ENCODE results near the gene SPRYD4. TPM values are rescaled to one million over a fixed set of nuclear protein-coding genes. Genes with fewer than 3 reads are reported as not detected.

SPRYD4 gene
- total RNA-seq, 1 experiment from 2014 or later = 4.2 TPM

DNA sequence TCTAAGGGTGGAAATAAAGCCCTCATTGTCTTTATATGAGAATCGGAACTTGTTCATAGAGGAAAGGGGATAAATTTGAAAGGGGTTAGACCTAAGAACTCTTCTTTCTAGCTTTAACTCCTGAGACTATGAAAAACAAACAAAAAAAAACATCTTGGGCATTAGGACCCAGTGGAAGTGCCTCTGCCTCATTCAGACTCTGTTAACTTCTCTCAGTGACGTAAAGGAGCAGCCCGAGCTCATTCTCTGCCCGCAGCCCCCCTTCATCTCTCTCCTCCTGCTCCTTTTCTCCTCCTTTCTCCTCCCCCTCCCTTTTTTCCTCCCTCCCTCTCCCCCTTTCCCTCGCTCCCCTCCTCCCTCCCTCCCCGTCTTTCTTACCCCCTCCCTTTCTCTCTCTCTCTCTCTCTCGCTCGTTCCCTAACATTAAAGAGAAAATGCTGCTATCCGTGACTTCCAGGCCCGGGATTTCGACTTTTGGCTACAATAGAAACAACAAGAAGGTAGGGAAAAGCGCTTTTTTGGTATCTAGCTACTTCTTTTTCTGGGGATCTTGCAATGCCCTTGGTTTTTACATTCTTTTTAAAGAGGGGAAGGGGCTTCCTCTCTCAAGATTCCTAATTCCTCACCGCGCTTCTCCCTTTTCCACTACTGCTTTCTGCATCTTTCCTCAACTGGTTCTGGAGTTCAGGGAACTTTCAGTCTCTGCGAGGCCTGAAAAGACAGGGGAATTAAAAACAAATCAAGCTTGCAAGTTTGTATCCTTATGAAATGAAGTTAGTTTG, 53.4 kb downstream of the SPRYD4 start, which contains the start of gene RBMS2:
RBMS2 (plus strand) TSS at position 231 of the 782 bp plus-strand sequence; CDS start at position 435, 204 bp downstream.
- TF ChIP-seq, protein P1, sequence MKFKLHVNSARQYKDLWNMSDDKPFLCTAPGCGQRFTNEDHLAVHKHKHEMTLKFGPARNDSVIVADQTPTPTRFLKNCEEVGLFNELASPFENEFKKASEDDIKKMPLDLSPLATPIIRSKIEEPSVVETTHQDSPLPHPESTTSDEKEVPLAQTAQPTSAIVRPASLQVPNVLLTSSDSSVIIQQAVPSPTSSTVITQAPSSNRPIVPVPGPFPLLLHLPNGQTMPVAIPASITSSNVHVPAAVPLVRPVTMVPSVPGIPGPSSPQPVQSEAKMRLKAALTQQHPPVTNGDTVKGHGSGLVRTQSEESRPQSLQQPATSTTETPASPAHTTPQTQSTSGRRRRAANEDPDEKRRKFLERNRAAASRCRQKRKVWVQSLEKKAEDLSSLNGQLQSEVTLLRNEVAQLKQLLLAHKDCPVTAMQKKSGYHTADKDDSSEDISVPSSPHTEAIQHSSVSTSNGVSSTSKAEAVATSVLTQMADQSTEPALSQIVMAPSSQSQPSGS (CRISPR knock-in tag; IDR thresholded peaks at IDR 0.05; ENCODE audit: borderline replicate concordance, low read depth) = no peak
- TF ChIP-seq, protein P2, sequence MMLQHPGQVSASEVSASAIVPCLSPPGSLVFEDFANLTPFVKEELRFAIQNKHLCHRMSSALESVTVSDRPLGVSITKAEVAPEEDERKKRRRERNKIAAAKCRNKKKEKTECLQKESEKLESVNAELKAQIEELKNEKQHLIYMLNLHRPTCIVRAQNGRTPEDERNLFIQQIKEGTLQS (CRISPR knock-in tag; conservative IDR thresholded peaks at IDR 0.05) = no peak
- TF ChIP-seq ZNF671 (CRISPR knock-in tag; IDR thresholded peaks at IDR 0.05) (no peak), ZNF138 (CRISPR knock-in tag; conservative IDR thresholded peaks at IDR 0.05) (no peak), ESRRA (CRISPR knock-in tag; IDR thresholded peaks at IDR 0.05; ENCODE audit: borderline replicate concordance) (no peak), SMAD4 (CRISPR knock-in tag; IDR thresholded peaks at IDR 0.05) (no peak), ZNF219 (CRISPR knock-in tag; IDR thresholded peaks at IDR 0.05; ENCODE audit: borderline replicate concordance) (no peak), ZNF416 (CRISPR knock-in tag; IDR thresholded peaks at IDR 0.05) (no peak), ZNF317 (CRISPR knock-in tag; IDR thresholded peaks at IDR 0.05; ENCODE audit: borderline replicate concordance, low read depth) (no peak), JAZF1 (CRISPR knock-in tag; IDR thresholded peaks at IDR 0.05) (no peak), TEAD4 (CRISPR knock-in tag; IDR thresholded peaks at IDR 0.05) (no peak), GTF2I (CRISPR knock-in tag; conservative IDR thresholded peaks at IDR 0.05) (no peak)
- TF ChIP-seq, protein P3, sequence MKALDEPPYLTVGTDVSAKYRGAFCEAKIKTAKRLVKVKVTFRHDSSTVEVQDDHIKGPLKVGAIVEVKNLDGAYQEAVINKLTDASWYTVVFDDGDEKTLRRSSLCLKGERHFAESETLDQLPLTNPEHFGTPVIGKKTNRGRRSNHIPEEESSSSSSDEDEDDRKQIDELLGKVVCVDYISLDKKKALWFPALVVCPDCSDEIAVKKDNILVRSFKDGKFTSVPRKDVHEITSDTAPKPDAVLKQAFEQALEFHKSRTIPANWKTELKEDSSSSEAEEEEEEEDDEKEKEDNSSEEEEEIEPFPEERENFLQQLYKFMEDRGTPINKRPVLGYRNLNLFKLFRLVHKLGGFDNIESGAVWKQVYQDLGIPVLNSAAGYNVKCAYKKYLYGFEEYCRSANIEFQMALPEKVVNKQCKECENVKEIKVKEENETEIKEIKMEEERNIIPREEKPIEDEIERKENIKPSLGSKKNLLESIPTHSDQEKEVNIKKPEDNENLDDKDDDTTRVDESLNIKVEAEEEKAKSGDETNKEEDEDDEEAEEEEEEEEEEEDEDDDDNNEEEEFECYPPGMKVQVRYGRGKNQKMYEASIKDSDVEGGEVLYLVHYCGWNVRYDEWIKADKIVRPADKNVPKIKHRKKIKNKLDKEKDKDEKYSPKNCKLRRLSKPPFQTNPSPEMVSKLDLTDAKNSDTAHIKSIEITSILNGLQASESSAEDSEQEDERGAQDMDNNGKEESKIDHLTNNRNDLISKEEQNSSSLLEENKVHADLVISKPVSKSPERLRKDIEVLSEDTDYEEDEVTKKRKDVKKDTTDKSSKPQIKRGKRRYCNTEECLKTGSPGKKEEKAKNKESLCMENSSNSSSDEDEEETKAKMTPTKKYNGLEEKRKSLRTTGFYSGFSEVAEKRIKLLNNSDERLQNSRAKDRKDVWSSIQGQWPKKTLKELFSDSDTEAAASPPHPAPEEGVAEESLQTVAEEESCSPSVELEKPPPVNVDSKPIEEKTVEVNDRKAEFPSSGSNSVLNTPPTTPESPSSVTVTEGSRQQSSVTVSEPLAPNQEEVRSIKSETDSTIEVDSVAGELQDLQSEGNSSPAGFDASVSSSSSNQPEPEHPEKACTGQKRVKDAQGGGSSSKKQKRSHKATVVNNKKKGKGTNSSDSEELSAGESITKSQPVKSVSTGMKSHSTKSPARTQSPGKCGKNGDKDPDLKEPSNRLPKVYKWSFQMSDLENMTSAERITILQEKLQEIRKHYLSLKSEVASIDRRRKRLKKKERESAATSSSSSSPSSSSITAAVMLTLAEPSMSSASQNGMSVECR (CRISPR knock-in tag; IDR thresholded peaks at IDR 0.05; ENCODE audit: borderline replicate concordance) = no peak
- TF ChIP-seq, protein P4, sequence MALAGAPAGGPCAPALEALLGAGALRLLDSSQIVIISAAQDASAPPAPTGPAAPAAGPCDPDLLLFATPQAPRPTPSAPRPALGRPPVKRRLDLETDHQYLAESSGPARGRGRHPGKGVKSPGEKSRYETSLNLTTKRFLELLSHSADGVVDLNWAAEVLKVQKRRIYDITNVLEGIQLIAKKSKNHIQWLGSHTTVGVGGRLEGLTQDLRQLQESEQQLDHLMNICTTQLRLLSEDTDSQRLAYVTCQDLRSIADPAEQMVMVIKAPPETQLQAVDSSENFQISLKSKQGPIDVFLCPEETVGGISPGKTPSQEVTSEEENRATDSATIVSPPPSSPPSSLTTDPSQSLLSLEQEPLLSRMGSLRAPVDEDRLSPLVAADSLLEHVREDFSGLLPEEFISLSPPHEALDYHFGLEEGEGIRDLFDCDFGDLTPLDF (CRISPR knock-in tag; IDR thresholded peaks at IDR 0.05) = no peak
- TF ChIP-seq, protein P5, sequence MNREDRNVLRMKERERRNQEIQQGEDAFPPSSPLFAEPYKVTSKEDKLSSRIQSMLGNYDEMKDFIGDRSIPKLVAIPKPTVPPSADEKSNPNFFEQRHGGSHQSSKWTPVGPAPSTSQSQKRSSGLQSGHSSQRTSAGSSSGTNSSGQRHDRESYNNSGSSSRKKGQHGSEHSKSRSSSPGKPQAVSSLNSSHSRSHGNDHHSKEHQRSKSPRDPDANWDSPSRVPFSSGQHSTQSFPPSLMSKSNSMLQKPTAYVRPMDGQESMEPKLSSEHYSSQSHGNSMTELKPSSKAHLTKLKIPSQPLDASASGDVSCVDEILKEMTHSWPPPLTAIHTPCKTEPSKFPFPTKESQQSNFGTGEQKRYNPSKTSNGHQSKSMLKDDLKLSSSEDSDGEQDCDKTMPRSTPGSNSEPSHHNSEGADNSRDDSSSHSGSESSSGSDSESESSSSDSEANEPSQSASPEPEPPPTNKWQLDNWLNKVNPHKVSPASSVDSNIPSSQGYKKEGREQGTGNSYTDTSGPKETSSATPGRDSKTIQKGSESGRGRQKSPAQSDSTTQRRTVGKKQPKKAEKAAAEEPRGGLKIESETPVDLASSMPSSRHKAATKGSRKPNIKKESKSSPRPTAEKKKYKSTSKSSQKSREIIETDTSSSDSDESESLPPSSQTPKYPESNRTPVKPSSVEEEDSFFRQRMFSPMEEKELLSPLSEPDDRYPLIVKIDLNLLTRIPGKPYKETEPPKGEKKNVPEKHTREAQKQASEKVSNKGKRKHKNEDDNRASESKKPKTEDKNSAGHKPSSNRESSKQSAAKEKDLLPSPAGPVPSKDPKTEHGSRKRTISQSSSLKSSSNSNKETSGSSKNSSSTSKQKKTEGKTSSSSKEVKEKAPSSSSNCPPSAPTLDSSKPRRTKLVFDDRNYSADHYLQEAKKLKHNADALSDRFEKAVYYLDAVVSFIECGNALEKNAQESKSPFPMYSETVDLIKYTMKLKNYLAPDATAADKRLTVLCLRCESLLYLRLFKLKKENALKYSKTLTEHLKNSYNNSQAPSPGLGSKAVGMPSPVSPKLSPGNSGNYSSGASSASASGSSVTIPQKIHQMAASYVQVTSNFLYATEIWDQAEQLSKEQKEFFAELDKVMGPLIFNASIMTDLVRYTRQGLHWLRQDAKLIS (CRISPR knock-in tag; IDR thresholded peaks at IDR 0.05; ENCODE audit: borderline replicate concordance) = no peak
- TF ChIP-seq, protein P6, sequence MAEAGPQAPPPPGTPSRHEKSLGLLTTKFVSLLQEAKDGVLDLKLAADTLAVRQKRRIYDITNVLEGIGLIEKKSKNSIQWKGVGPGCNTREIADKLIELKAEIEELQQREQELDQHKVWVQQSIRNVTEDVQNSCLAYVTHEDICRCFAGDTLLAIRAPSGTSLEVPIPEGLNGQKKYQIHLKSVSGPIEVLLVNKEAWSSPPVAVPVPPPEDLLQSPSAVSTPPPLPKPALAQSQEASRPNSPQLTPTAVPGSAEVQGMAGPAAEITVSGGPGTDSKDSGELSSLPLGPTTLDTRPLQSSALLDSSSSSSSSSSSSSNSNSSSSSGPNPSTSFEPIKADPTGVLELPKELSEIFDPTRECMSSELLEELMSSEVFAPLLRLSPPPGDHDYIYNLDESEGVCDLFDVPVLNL (CRISPR knock-in tag; IDR thresholded peaks at IDR 0.05; ENCODE audit: borderline replicate concordance, low read depth) = no peak
- TF ChIP-seq, protein P7, sequence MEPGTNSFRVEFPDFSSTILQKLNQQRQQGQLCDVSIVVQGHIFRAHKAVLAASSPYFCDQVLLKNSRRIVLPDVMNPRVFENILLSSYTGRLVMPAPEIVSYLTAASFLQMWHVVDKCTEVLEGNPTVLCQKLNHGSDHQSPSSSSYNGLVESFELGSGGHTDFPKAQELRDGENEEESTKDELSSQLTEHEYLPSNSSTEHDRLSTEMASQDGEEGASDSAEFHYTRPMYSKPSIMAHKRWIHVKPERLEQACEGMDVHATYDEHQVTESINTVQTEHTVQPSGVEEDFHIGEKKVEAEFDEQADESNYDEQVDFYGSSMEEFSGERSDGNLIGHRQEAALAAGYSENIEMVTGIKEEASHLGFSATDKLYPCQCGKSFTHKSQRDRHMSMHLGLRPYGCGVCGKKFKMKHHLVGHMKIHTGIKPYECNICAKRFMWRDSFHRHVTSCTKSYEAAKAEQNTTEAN (CRISPR knock-in tag; IDR thresholded peaks at IDR 0.05) = no peak
- H3K36me3 Mint-ChIP-seq = no peaks in the 10 kb centered on the region
- H3K4me3 Mint-ChIP-seq = peak within 1 kb of the TSS; percentile 87

More for the DNA sequence above, 53.4 kb downstream of the SPRYD4 start, which contains the start of gene RBMS2:
- Mint-ChIP-seq H3K27me3 (ENCODE audit: low read depth) (no peaks in the 10 kb centered on the region), H3K27ac (peak within 1 kb of the TSS; percentile 88), H3K9me3 (no peaks in the 10 kb centered on the region), H3K4me1 (peaks cover 37% of the 10 kb centered on the region)
- POLR2A ChIA-PET = interaction anchor here (0.5 to 2.3 kb wide), 11 partner anchors 16 to 1121 kb away, joined by 3 to 8 read pairs (median 4); partner anchors contain the start of gene RNF41
- ATAC-seq = peak; percentile 95
- peak; percentile 79 for DNase-seq (ENCODE audit: low spot score)
- CTCF ChIA-PET = interaction anchor here (0.6 to 1.7 kb wide), 17 partner anchors 8 to 174 kb away, joined by 3 to 18 read pairs (median 4); partner anchors contain the start of gene GLS2
